Calu3 (cell line): ENCODE measurements around the gene KIAA0825. TPM values are rescaled to one million over a fixed set of nuclear protein-coding genes. Genes with fewer than 3 reads are reported as not detected.

Source experiments
- Bru-seq: library from RNA; stranded (reverse); fragments of 400-500 nt; gene quantifications from one replicate; lab custom pipeline; 2021; lab: Mats Ljungman, UMichigan
- BruChase-seq, 2 experiments: library from RNA; stranded (reverse); fragments of 400-500 nt; gene quantifications; one replicate each; lab custom pipeline; 2021; lab: Mats Ljungman, UMichigan
- BruUV-seq: library from RNA; stranded (reverse); fragments of 400-500 nt; replicated peaks from 2 replicates; lab custom pipeline; 2021; lab: Mats Ljungman, UMichigan
- CTCF ChIA-PET: fragments of 300-600 bp; sonication (Branson Sonifier 250); formaldehyde crosslinking; loops from one replicate; lab custom pipeline; 2022; ENCODE audit warnings: antibody characterized with exemption; lab: Charles Lee
- DNase-seq: peaks from one replicate; pipeline ENCODE4 v3.0.0; 2022
- H3K27ac Mint-ChIP-seq: one replicate; pipeline ENCODE4 v1.8.0; 2022; ENCODE audit warnings: mixed read lengths; ENCODE audit not compliant: unreplicated experiment
- H3K27me3 Mint-ChIP-seq: one replicate; pipeline ENCODE4 v1.8.0; 2022; ENCODE audit warnings: mixed read lengths; ENCODE audit not compliant: unreplicated experiment
- H3K36me3 Mint-ChIP-seq: one replicate; pipeline ENCODE4 v1.8.0; 2022; ENCODE audit warnings: mild to moderate bottlenecking, moderate library complexity, mixed read lengths; ENCODE audit not compliant: insufficient read depth, unreplicated experiment
- H3K4me1 Mint-ChIP-seq: one replicate; pipeline ENCODE4 v1.8.0; 2022; ENCODE audit warnings: mild to moderate bottlenecking, low read depth, mixed read lengths; ENCODE audit not compliant: unreplicated experiment
- H3K4me3 Mint-ChIP-seq: one replicate; pipeline ENCODE4 v1.8.0; 2022; ENCODE audit warnings: mild to moderate bottlenecking, low read depth, moderate library complexity, mixed read lengths; ENCODE audit not compliant: unreplicated experiment
- H3K9me3 Mint-ChIP-seq: one replicate; pipeline ENCODE4 v1.8.0; 2022; ENCODE audit warnings: low read depth, mixed read lengths; ENCODE audit not compliant: unreplicated experiment
- intact Hi-C: fragments of 100-400 bp; cut with micrococcal nuclease; formaldehyde crosslinking; loops from one replicate; pipeline ENCODE4 v1.10.0; 2022; ENCODE audit not compliant: unreplicated experiment
- long read RNA-seq: library from polyadenylated mRNA; stranded (forward); transcript quantifications from one replicate; pipeline ENCODE4 v2.0.0, GENCODE V29; 2022
- total RNA-seq: library from RNA; stranded (reverse); gene quantifications from 2 replicates; pipeline ENCODE4 v1.2.3, GENCODE V29; 2022
- TF ChIP-seq, protein P1 (sequence below): fragments of 200-600 bp; IDR thresholded peaks from one replicate; pipeline ENCODE4 v1.8.0; 2022; ENCODE audit warnings: antibody characterized with exemption; ENCODE audit not compliant: unreplicated experiment

KIAA0825 gene
- total RNA-seq = 1.4 and 1.9 TPM in 2 replicates
- Bru-seq, nascent RNA = percentile 40 among the genes with signal in this experiment
- BruChase-seq, experiment 1, labeled RNA remaining after a 6-hour chase = percentile 39 among the genes with signal in this experiment
- percentile 40 among the genes with signal in this experiment for BruChase-seq, experiment 2, labeled RNA remaining after a 2-hour chase
- long read RNA-seq, partial matches to known transcripts = 0 of 1 reads
- long read RNA-seq, other reads (novel, unspliced or antisense) = 0 of 1 reads

GRCh38 chr5:94618493-94619328, at the start of gene KIAA0825, which contains the start of gene SLF1:
KIAA0825 (minus strand) TSS chr5:94618604; CDS start chr5:94537126, 81,478 bp downstream.
SLF1 (plus strand) TSS chr5:94618669; CDS start chr5:94628811, 10,142 bp downstream.
- Mint-ChIP-seq H3K27me3 (no peaks in the 10 kb centered on the region), H3K4me1 (peaks cover 16% of the 10 kb centered on the region), H3K36me3 (peaks cover 25% of the 10 kb centered on the region), H3K27ac (peak within 1 kb of the TSS; percentile 89), H3K9me3 (no peaks in the 10 kb centered on the region), H3K4me3 (peak within 1 kb of the TSS; percentile 99)
- intact Hi-C loops = loop anchor here (10.0 kb wide), 1 partner anchor 236 kb away; no protein-coding TSS in a partner anchor
- DNase-seq = peak; percentile 92
- TF ChIP-seq, protein P1, sequence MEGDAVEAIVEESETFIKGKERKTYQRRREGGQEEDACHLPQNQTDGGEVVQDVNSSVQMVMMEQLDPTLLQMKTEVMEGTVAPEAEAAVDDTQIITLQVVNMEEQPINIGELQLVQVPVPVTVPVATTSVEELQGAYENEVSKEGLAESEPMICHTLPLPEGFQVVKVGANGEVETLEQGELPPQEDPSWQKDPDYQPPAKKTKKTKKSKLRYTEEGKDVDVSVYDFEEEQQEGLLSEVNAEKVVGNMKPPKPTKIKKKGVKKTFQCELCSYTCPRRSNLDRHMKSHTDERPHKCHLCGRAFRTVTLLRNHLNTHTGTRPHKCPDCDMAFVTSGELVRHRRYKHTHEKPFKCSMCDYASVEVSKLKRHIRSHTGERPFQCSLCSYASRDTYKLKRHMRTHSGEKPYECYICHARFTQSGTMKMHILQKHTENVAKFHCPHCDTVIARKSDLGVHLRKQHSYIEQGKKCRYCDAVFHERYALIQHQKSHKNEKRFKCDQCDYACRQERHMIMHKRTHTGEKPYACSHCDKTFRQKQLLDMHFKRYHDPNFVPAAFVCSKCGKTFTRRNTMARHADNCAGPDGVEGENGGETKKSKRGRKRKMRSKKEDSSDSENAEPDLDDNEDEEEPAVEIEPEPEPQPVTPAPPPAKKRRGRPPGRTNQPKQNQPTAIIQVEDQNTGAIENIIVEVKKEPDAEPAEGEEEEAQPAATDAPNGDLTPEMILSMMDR = no peak
- BruUV-seq = no TSS peak
- CTCF ChIA-PET = interaction anchor here (1.6 kb wide), 1 partner anchor 119 kb away, joined by 3 read pairs; no protein-coding TSS in a partner anchor

- TF ChIP-seq, protein P1 = no peak
- H3K4me1 Mint-ChIP-seq = no peaks in the 10 kb centered on the region
- H3K27me3 Mint-ChIP-seq = no peaks in the 10 kb centered on the region
- CTCF ChIA-PET = no interaction called here
- DNase-seq = no peak
- intact Hi-C loops = no loop called here
- H3K9me3 Mint-ChIP-seq = no peaks in the 10 kb centered on the region
- no peak overlapping the region for H3K27ac Mint-ChIP-seq
- peaks cover under 1% of the 10 kb centered on the region for H3K36me3 Mint-ChIP-seq
- no TSS peak for BruUV-seq
- H3K4me3 Mint-ChIP-seq = no peak overlapping the region
Measured at GRCh38 chr5:94667937-94668336, 49.5 kb upstream of the KIAA0825 start.

GRCh38 chr5:94661086-94661485, 42.7 kb upstream of the KIAA0825 start:
- no peaks in the 10 kb centered on the region for H3K4me1 Mint-ChIP-seq
- H3K36me3 Mint-ChIP-seq = no peaks in the 10 kb centered on the region
- H3K9me3 Mint-ChIP-seq = peaks cover 12% of the 10 kb centered on the region
- H3K27me3 Mint-ChIP-seq = no peaks in the 10 kb centered on the region
- H3K27ac Mint-ChIP-seq = no peak overlapping the region
- TF ChIP-seq, protein P1 = no peak
- no peak for DNase-seq
- CTCF ChIA-PET = no interaction called here
- H3K4me3 Mint-ChIP-seq = no peak overlapping the region
- BruUV-seq = no TSS peak
- intact Hi-C loops = no loop called here

DNA sequence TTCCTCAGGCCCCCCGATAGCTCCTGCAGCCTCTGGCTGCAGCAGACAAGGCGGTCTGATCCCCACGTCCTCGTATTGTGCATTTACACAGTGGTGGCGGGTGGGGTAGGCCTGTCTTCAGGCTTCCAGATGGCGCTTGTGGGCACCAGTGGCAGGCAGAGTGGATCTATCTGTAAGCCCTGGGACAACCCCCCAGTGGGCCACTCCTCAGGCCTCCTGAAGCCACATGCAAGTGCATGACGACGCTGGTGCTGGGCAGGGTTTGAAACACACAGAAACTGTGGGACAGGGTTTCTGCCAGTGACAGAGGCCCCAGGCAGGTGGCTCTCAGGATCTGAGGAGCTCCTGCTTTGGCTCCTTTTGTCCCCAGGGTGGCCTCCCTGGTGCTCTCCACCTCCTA, 42.1 kb upstream of the KIAA0825 start:
- no peaks in the 10 kb centered on the region for H3K27me3 Mint-ChIP-seq
- CTCF ChIA-PET = interaction anchor here (0.6 kb wide), 1 partner anchor 76 kb away, joined by 3 read pairs; no protein-coding TSS in a partner anchor
- BruUV-seq = no TSS peak
- no peaks in the 10 kb centered on the region for H3K4me1 Mint-ChIP-seq
- H3K36me3 Mint-ChIP-seq = no peaks in the 10 kb centered on the region
- no peak for DNase-seq
- intact Hi-C loops = no loop called here
- H3K4me3 Mint-ChIP-seq = no peak overlapping the region
- TF ChIP-seq, protein P1 = no peak
- peaks cover 12% of the 10 kb centered on the region for H3K9me3 Mint-ChIP-seq
- no peak overlapping the region for H3K27ac Mint-ChIP-seq
